Natural killer cell treated with Interleukin-12 subunit alpha and Interleukin-12 subunit beta and Interleukin-15 and Interleukin-18, amount 100 ng/mL, for 72 hours (primary cell): ENCODE results near the gene GLYATL1B. TPM values are rescaled to one million over a fixed set of nuclear protein-coding genes. Genes with fewer than 3 reads are reported as not detected.
A peak's percentile ranks its signal among the peaks of the same experiment; 100 is the strongest.

Source experiments
- ATAC-seq, 2 donors: fragments of 150-1000 bp; cut with Tn5 transposase in 1 of 2; sonication (Bioruptor Pico), chemical (Tn5 transposase) in 1 of 2; 2 replicates each; pipeline ENCODE4 v1.10.0; 2021
- DNase-seq: peaks from one replicate; pipeline ENCODE4 v3.0.0; 2022; ENCODE audit warnings: low spot score
- H3K27ac Mint-ChIP-seq, 2 donors: 1 replicate in 1 of 2; 2 replicates in 1 of 2; pipeline ENCODE4 v1.8.0; 2022; ENCODE audit warnings: mixed read lengths in 2 of 2, mild to moderate bottlenecking in 1 of 2, moderate library complexity in 1 of 2
- H3K27me3 Mint-ChIP-seq, 2 donors: 1 replicate in 1 of 2; 2 replicates in 1 of 2; pipeline ENCODE4 v1.8.0; 2022; ENCODE audit warnings: mixed read lengths in 2 of 2
- H3K36me3 Mint-ChIP-seq: one replicate; pipeline ENCODE4 v1.8.0; 2022; ENCODE audit warnings: mixed read lengths
- H3K4me1 Mint-ChIP-seq, 2 donors: 1 replicate in 1 of 2; 2 replicates in 1 of 2; pipeline ENCODE4 v1.8.0; 2022; ENCODE audit warnings: low read depth in 2 of 2, mixed read lengths in 2 of 2, mild to moderate bottlenecking in 1 of 2
- H3K4me3 Mint-ChIP-seq: one replicate; pipeline ENCODE4 v1.8.0; 2022; ENCODE audit warnings: mixed read lengths
- H3K9me3 Mint-ChIP-seq: 2 replicates; pipeline ENCODE4 v1.8.0; 2022; ENCODE audit warnings: mixed read lengths
- total RNA-seq, 2 donors: library from RNA; stranded (reverse); gene quantifications; one replicate each; pipeline ENCODE4 v1.2.3, GENCODE V29; 2022

The GLYATL1B gene
- total RNA-seq, 2 donors from 2014 or later, result not detected

- Mint-ChIP-seq H3K27ac (peak overlapping the region; percentile 93 to 94), H3K4me1 (peaks cover 49 to 51% of the 10 kb centered on the region in 2 donors), H3K4me3 (peak overlapping the region; percentile 100), H3K27me3 (no peaks in the 10 kb centered on the region), H3K36me3 (peaks cover 14% of the 10 kb centered on the region), H3K9me3 (no peaks in the 10 kb centered on the region)
- DNase-seq (no peak), ATAC-seq (no peak)
These were observed 58.0 kb downstream of the GLYATL1B start for GRCh38 chr11:59144096-59144495.

Other genes starting within 250 kb of the GLYATL1B start
- not detected for gene GLYATL2, start 241.6 kb upstream of the GLYATL1B start, total RNA-seq
- not detected for gene GLYATL1, start 146.8 kb upstream of the GLYATL1B start, total RNA-seq
- 10 to 100 TPM; 26.7 to 33.0 TPM for gene FAM111B, start 20.9 kb downstream of the GLYATL1B start, total RNA-seq
- 10 to 100 TPM; 69.7 to 79.6 TPM for gene FAM111A, start 56.5 kb downstream of the GLYATL1B start, total RNA-seq
- under 1 TPM; 0.17 to 0.33 TPM for gene DTX4, start 85.8 kb downstream of the GLYATL1B start, total RNA-seq
- under 1 TPM in 1 of 2 donors, not detected in 1; 0.11 TPM for gene MPEG1, start 126.6 kb downstream of the GLYATL1B start, total RNA-seq